CD4-positive, CD25-positive, alpha-beta regulatory T cell (primary cell): ENCODE measurements around the gene FHL3. TPM values are rescaled to one million over a fixed set of nuclear protein-coding genes. Genes with fewer than 3 reads are reported as not detected.
A peak's percentile ranks its signal among the peaks of the same experiment; 100 is the strongest.

Experiments
- ATAC-seq, 2 donors: fragments of 150-1000 bp; cut with Tn5 transposase; one replicate each; pipeline ENCODE4 v1.10.0; 2021; ENCODE audit warnings: low read depth in 2 of 2, moderate number of reproducible peaks in 2 of 2, moderate library complexity in 1 of 2
- DNase-seq, 3 donors: peaks; one replicate each; pipeline versions ENCODE4 v3.0.0 to v3.0.0-alpha.2; 2012 to 2022; ENCODE audit warnings: mixed read lengths in 1 of 3
- H3K27ac ChIP-seq: one replicate; pipeline ENCODE4 v1.7.0; 2013; ENCODE audit warnings: mild to moderate bottlenecking, low read length; ENCODE audit not compliant: insufficient read depth, poor library complexity, severe bottlenecking
- H3K27me3 ChIP-seq: one replicate; pipeline ENCODE4 v1.7.0; 2013; ENCODE audit warnings: low read length; ENCODE audit not compliant: control insufficient read depth, insufficient read depth
- H3K36me3 ChIP-seq: one replicate; pipeline ENCODE4 v1.7.0; 2013; ENCODE audit warnings: mild to moderate bottlenecking, low read length, moderate library complexity; ENCODE audit not compliant: control insufficient read depth, insufficient read depth
- H3K4me1 ChIP-seq: 2 replicates; pipeline ENCODE4 v1.7.0; 2013; ENCODE audit warnings: mild to moderate bottlenecking, low read length; ENCODE audit not compliant: insufficient read depth, control insufficient read depth, poor library complexity, severe bottlenecking
- H3K4me3 ChIP-seq: one replicate; pipeline ENCODE4 v1.7.0; 2013; ENCODE audit warnings: low read depth, mild to moderate bottlenecking, low read length, moderate library complexity
- H3K9me3 ChIP-seq, 2 experiments: 1 replicate in 1 of 2; 2 replicates in 1 of 2; pipeline ENCODE4 v1.7.0; 2013; ENCODE audit warnings: low read length in 2 of 2, mild to moderate bottlenecking in 1 of 2, moderate library complexity in 1 of 2; ENCODE audit not compliant: control insufficient read depth in 2 of 2
- H3K27ac Mint-ChIP-seq, 3 donors: one replicate each; pipeline ENCODE4 v1.8.0; 2020 to 2022; ENCODE audit warnings: mild to moderate bottlenecking in 3 of 3, mixed read lengths in 3 of 3, moderate library complexity in 2 of 3
- H3K27me3 Mint-ChIP-seq: one replicate; pipeline ENCODE4 v1.8.0; 2022; ENCODE audit warnings: mild to moderate bottlenecking, mixed read lengths
- H3K36me3 Mint-ChIP-seq: one replicate; pipeline ENCODE4 v1.8.0; 2020; ENCODE audit warnings: mixed read lengths
- H3K4me1 Mint-ChIP-seq, 4 donors: one replicate each; pipeline ENCODE4 v1.8.0; 2020 to 2022; ENCODE audit warnings: mixed read lengths in 4 of 4, mild to moderate bottlenecking in 1 of 4
- H3K4me3 Mint-ChIP-seq, 4 donors: one replicate each; pipeline ENCODE4 v1.8.0; 2020 to 2022; ENCODE audit warnings: mild to moderate bottlenecking in 4 of 4, mixed read lengths in 4 of 4, moderate library complexity in 3 of 4
- H3K9me3 Mint-ChIP-seq, 7 donors: one replicate each; pipeline ENCODE4 v1.8.0; 2020 to 2022; ENCODE audit warnings: mixed read lengths in 7 of 7, mild to moderate bottlenecking in 3 of 7, moderate library complexity in 2 of 7
- polyA plus RNA-seq, 4 donors: library from polyadenylated mRNA; unstranded; fragments of 300-500 nt; fragmentation: Illumina TruSeq; gene quantifications; one replicate each; pipeline ENCODE4 v1.2.3, GENCODE V29; 2021
- total RNA-seq: library from RNA; stranded (reverse); gene quantifications from one replicate; pipeline ENCODE4 v1.2.3, GENCODE V29; 2022

FHL3 gene
- total and polyA plus RNA-seq, 5 donors from 2014 or later = 4.6 to 20.8 (median 13.1) TPM

DNA sequence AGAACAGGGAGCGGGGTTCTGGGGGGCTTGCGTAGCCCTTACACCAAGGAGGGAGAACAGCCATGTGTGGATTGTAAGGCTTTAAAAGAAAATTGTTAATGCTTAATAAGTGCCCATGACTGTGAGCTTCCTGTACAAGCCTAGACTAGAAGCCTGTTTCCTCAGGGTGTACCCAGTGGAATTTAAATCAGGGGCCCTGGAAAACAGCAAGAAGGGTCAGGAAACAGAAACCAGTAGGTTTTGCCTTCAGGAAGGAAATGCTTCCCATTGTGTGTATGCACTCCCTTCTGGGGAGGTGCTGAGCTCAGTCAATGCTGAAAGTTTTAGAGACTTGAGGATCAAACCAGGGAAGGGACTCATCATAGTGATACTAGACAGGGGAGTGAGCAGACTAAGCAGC, 19.9 kb upstream of the FHL3 start:
- Histone ChIP-seq H3K9me3 (no peaks in the 10 kb centered on the region), H3K27me3 (no peaks in the 10 kb centered on the region), H3K36me3 (peaks cover 53% of the 10 kb centered on the region), H3K27ac (no peak overlapping the region), H3K4me3 (no peak overlapping the region), H3K4me1 (peaks cover 33% of the 10 kb centered on the region)
- peaks cover 23% of the 10 kb centered on the region for H3K36me3 Mint-ChIP-seq
- H3K27ac Mint-ChIP-seq = no peak overlapping the region
- H3K9me3 Mint-ChIP-seq = no peaks in the 10 kb centered on the region
- H3K4me1 Mint-ChIP-seq = peaks cover 8 to 38% (median 28%) of the 10 kb centered on the region in 4 donors
- DNase-seq (no peak), ATAC-seq (no peak)
- H3K4me3 Mint-ChIP-seq = no peak overlapping the region
- H3K27me3 Mint-ChIP-seq = no peaks in the 10 kb centered on the region

DNA sequence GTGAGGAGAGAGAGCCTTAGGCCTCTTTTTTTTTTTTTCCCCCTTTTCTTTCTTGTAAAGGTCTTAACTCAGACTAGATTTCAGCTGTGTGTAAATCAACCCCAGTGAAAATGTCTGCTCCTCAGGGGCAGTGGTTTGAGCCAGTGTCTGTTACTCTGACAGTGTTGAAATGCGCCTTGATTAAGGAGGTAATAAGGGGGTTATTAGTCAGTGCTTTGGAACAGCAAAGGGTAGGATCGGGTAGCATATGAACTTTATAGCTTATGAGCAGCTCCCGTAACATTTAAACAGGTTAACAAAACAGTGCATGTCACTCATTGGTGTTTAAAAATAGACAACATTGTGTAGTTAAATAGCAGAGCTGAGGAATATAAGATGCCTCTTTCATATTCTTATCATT, 17.5 kb upstream of the FHL3 start:
- Histone ChIP-seq H3K27me3 (no peaks in the 10 kb centered on the region), H3K4me1 (peaks cover 8% of the 10 kb centered on the region), H3K9me3 (no peaks in the 10 kb centered on the region), H3K27ac (no peak overlapping the region), H3K36me3 (peaks cover 70% of the 10 kb centered on the region), H3K4me3 (no peak overlapping the region)
- DNase-seq (no peak), ATAC-seq (no peak)
- H3K27ac Mint-ChIP-seq = no peak overlapping the region
- H3K4me3 Mint-ChIP-seq = no peak overlapping the region
- peaks cover 8 to 21% (median 14%) of the 10 kb centered on the region in 4 donors for H3K4me1 Mint-ChIP-seq
- peaks cover 32% of the 10 kb centered on the region for H3K36me3 Mint-ChIP-seq
- H3K27me3 Mint-ChIP-seq = no peaks in the 10 kb centered on the region
- no peaks in the 10 kb centered on the region for H3K9me3 Mint-ChIP-seq

- ATAC-seq (no peak), DNase-seq (no peak)
- Mint-ChIP-seq H3K4me1 (peaks cover 6 to 16% (median 10%) of the 10 kb centered on the region in 4 donors), H3K36me3 (peaks cover 36% of the 10 kb centered on the region), H3K27me3 (no peaks in the 10 kb centered on the region), H3K27ac (peak overlapping the region in 1 of 3 donors; percentile 57), H3K4me3 (no peak overlapping the region), H3K9me3 (no peaks in the 10 kb centered on the region)
- Histone ChIP-seq H3K4me1 (peaks cover 3% of the 10 kb centered on the region), H3K36me3 (peaks cover 78% of the 10 kb centered on the region), H3K27ac (no peak overlapping the region), H3K4me3 (no peak overlapping the region), H3K9me3 (no peaks in the 10 kb centered on the region), H3K27me3 (no peaks in the 10 kb centered on the region)
These were observed 16.7 kb upstream of the FHL3 start for GRCh38 chr1:38021969-38022368.

DNA sequence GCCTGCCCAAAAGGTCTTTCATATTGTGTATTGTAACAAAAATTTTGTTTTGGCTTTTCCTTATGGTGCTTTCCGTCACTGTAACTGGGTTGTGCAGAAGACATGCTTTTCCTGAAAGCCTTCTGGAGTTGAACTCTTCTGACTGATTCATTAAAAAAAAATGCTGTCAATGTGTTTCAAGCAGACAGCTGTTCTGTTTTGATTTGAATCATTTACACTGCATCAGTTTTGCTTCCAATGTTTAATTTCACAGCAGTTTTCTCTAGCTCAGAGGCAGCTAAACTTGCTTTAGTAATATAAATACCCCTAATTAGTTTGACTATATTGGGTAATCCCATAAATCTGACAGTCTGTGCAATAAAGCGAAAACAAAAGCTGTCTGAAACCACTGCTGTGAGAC, 15.1 kb upstream of the FHL3 start:
- peak overlapping the region in 1 of 4 donors; percentile 10 for H3K4me3 Mint-ChIP-seq
- DNase-seq (no peak), ATAC-seq (no peak)
- Histone ChIP-seq H3K4me3 (no peak overlapping the region), H3K9me3 (no peaks in the 10 kb centered on the region), H3K4me1 (no peaks in the 10 kb centered on the region), H3K27me3 (no peaks in the 10 kb centered on the region), H3K36me3 (peaks cover 83% of the 10 kb centered on the region), H3K27ac (no peak overlapping the region)
- H3K27me3 Mint-ChIP-seq = no peaks in the 10 kb centered on the region
- peaks cover 40% of the 10 kb centered on the region for H3K36me3 Mint-ChIP-seq
- H3K27ac Mint-ChIP-seq = no peak overlapping the region
- no peaks in the 10 kb centered on the region for H3K9me3 Mint-ChIP-seq
- peaks cover 6 to 15% (median 13%) of the 10 kb centered on the region in 4 donors for H3K4me1 Mint-ChIP-seq

DNA sequence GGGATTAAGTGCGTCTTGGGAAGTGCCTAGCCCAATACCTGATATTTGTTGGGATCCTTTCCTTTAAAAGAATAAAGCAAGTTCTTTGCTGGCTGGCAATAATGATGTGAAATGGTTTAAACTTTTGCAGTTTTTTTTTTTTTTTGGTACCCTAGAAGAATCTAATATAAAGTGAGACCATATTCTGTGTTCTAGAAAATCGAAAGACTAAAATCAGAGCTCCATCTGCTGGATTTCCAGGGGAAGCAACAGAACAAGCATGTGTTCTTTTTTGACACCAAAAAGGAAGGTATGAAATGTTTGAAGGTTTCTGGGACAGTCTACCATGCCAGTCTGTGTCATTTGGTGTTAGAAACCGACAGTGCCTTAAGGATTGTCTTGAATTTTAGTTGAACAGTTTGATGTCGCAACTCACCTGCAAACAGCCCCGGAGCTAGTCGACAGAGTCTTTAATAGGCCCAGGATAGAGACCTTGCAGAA, 13.6 kb upstream of the FHL3 start:
- Mint-ChIP-seq H3K4me1 (peaks cover 6 to 23% (median 21%) of the 10 kb centered on the region in 4 donors), H3K4me3 (peak overlapping the region in 2 of 4 donors; percentile 7 to 69), H3K27me3 (no peaks in the 10 kb centered on the region), H3K9me3 (no peaks in the 10 kb centered on the region), H3K36me3 (peaks cover 39% of the 10 kb centered on the region), H3K27ac (peak overlapping the region in 1 of 3 donors; percentile 89)
- Histone ChIP-seq H3K4me1 (peaks cover 8% of the 10 kb centered on the region), H3K4me3 (no peak overlapping the region), H3K36me3 (peaks cover 73% of the 10 kb centered on the region), H3K9me3 (no peaks in the 10 kb centered on the region), H3K27ac (no peak overlapping the region), H3K27me3 (no peaks in the 10 kb centered on the region)
- DNase-seq (peak in 2 of 3 donors; percentile 54 to 60), ATAC-seq (peak; percentile 37 to 77)

- ATAC-seq (no peak), DNase-seq (no peak)
- Histone ChIP-seq H3K36me3 (peaks cover 48% of the 10 kb centered on the region), H3K4me3 (no peak overlapping the region), H3K27ac (no peak overlapping the region), H3K4me1 (peaks cover 19% of the 10 kb centered on the region), H3K27me3 (no peaks in the 10 kb centered on the region), H3K9me3 (no peaks in the 10 kb centered on the region)
- peaks cover 25% of the 10 kb centered on the region for H3K36me3 Mint-ChIP-seq
- no peaks in the 10 kb centered on the region for H3K9me3 Mint-ChIP-seq
- H3K27ac Mint-ChIP-seq = peak overlapping the region in 2 of 3 donors; percentile 26 to 55
- H3K27me3 Mint-ChIP-seq = no peaks in the 10 kb centered on the region
- H3K4me3 Mint-ChIP-seq = peak overlapping the region in 1 of 4 donors; percentile 7
- H3K4me1 Mint-ChIP-seq = peaks cover 18 to 48% (median 40%) of the 10 kb centered on the region in 4 donors
These were observed 10.8 kb upstream of the FHL3 start for GRCh38 chr1:38015978-38016725.

DNA sequence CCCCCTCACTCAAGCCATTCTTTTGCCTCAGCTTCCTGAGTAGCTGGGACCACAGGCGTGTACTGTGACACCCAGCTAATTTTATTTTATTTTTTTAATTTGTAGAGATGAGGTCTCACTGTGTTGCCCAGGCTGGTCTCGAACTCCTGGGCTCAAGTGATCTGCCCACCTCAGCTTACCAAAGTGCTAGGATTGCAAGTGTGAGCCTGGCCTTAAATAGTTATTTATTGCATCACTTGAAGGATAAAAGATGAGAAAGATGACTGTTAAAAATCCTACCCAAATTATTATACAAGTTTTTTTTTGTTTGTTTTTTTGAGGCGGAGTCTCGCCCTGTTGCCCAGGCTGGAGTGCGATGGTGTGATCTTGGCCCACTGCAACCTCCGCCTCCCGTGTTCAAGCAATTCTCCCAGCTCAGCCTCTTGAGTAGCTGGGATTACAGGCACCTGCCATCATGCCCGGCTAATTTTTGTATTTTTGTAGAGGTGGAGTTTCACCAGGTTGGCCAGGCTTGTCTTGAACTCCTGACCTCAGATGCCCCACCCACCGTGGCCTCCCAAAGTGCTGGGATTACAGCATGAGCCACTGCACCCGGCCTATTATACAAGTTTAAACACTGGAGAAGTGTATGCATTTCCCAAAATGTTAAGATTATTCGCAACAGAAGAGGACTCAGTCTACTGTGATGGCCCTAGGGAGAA, 9.6 kb upstream of the FHL3 start:
- Mint-ChIP-seq H3K27me3 (no peaks in the 10 kb centered on the region), H3K27ac (peak overlapping the region in 1 of 3 donors; percentile 49), H3K9me3 (no peaks in the 10 kb centered on the region), H3K4me3 (peak overlapping the region; percentile 29 to 81 (median 60)), H3K36me3 (peaks cover 20% of the 10 kb centered on the region), H3K4me1 (peaks cover 18 to 61% (median 44%) of the 10 kb centered on the region in 4 donors)
- no peaks in the 10 kb centered on the region for H3K27me3 ChIP-seq
- H3K4me3 ChIP-seq = no peak overlapping the region
- peaks cover 38% of the 10 kb centered on the region for H3K36me3 ChIP-seq
- H3K9me3 ChIP-seq = no peaks in the 10 kb centered on the region
- peaks cover 19% of the 10 kb centered on the region for H3K4me1 ChIP-seq
- no peak overlapping the region for H3K27ac ChIP-seq
- ATAC-seq (no peak), DNase-seq (no peak)
